ENCODE data around the gene CCDC107. TPM values are rescaled to one million over a fixed set of nuclear protein-coding genes. Genes with fewer than 3 reads are reported as not detected.

The CCDC107 gene
- total RNA-seq, 2 donors from 2014 or later, result 10.6 to 15.3 TPM

DNA sequence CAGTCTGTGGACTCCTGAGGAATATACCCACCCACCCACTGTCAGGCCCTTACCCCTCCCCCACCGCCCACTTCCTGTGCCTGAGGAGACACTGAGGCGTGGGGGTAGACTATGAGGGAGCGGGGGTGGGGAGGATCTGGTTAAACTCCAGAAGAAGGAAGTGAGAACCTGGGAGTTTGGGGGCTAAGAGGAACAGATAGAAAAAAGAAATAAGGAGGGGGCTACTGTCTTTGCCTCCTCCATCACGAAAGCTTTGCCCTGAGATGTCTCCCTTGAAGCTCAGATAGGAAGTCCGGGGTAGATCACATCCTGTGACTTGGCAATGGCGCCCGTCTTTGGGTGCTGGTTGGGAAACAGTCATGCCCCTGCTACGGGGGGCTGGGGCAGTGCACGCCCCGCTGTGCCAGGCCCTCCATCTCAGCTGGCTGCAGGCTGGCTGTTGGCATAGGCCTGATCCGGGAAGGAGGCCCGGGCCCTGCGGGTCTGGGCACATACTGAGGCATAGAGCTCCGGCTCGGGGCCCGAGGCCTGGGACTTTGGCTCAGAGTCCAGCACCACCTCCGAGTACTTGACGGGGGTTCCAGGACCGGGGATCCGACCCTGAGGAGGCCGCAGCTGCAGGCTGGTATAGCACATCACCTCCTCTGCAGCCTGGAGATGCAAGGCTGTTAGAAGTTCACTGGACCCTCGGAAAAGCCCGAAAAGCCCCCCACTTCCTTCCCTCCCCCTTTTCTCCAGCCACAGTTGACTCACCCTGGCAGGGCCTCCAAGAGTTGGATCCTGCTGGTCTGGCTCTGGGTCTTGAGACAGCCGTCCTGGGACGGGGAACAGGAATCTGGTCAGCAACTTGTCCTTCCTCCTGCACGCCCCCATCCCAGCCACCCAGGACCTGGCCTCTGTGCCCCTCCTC, 8.4 kb upstream of the CCDC107 start:
- Histone ChIP-seq H3K27me3 (ENCODE audit: control insufficient read depth, insufficient read depth, low read length, poor library complexity, severe bottlenecking) (no peaks in the 10 kb centered on the region), H3K9ac (ENCODE audit: extremely low read depth, low read length, poor library complexity, severe bottlenecking) (no peak overlapping the region), H3K4me3 (ENCODE audit: low read length) (no peak overlapping the region), H3K4me1 (ENCODE audit: control insufficient read depth, insufficient read depth, low read length) (no peaks in the 10 kb centered on the region), H3K27ac (ENCODE audit: low read depth, low read length) (no peak overlapping the region), H3K36me3 (ENCODE audit: control insufficient read depth, insufficient read depth, low read length) (no peaks in the 10 kb centered on the region), H3K9me3 (ENCODE audit: control insufficient read depth, low read length) (no peaks in the 10 kb centered on the region)
- Mint-ChIP-seq H3K27me3 (ENCODE audit: insufficient read depth) (peaks cover 12% of the 10 kb centered on the region), H3K27ac (no peak overlapping the region), H3K9me3 (no peaks in the 10 kb centered on the region), H3K36me3 (ENCODE audit: low read depth) (no peaks in the 10 kb centered on the region), H3K4me3 (no peak overlapping the region), H3K4me1 (peaks cover 3% of the 10 kb centered on the region)
- TF ChIP-seq, protein P1, sequence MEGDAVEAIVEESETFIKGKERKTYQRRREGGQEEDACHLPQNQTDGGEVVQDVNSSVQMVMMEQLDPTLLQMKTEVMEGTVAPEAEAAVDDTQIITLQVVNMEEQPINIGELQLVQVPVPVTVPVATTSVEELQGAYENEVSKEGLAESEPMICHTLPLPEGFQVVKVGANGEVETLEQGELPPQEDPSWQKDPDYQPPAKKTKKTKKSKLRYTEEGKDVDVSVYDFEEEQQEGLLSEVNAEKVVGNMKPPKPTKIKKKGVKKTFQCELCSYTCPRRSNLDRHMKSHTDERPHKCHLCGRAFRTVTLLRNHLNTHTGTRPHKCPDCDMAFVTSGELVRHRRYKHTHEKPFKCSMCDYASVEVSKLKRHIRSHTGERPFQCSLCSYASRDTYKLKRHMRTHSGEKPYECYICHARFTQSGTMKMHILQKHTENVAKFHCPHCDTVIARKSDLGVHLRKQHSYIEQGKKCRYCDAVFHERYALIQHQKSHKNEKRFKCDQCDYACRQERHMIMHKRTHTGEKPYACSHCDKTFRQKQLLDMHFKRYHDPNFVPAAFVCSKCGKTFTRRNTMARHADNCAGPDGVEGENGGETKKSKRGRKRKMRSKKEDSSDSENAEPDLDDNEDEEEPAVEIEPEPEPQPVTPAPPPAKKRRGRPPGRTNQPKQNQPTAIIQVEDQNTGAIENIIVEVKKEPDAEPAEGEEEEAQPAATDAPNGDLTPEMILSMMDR (conservative IDR thresholded peaks at IDR 0.05), result no peak
- WGBS, 2 experiments (ENCODE audit: insufficient coverage in 1 of 2, insufficient read length in 1 of 2), result 92 to 94% methylated on average over 12 to 26 of the region's 26 CpGs
- no peak for DNase-seq

DNA sequence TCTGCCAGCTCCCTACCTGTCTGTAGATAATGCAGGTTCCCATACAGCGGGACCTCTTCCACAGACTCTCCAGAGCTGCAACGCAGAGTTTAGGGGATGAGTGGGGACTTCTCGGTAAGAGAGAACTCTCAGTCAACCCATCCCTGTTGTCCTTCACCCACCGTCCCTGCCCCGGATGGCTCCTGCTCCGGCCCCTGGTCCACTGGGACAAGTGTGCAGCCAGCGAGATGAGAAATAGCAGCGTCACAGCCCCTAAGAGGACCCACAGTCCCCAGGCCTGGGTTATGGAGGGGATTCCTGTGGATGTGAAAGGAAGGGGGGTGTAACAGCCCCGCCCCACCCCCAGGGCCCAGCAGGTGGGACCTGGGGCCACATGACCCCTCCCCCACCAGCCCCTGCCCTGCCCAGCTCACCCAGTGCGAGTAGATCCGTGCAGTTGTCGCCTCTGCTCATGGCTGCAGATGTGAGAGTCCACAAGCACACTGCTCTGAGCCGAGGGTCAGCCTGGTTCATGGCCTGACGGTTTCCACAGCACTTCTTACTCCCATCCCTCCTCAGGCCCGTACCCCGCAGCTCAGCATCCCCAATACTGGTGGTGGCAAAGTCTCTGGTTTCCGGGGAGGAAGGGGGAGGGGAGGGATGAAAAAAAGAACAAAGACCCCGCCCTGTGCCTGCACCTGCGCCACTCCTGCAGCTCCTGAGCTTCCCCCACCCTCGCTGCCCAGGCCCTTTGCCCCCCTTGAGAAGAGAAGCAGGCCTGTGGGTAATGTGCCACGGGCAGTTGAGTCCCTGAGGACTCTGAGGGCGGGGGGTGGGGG, 7.5 kb upstream of the CCDC107 start, which contains the start of gene SIT1:
Gene SIT1 (minus strand): TSS at position 591 of the 818 bp plus-strand sequence. CDS start 78 bp downstream, at position 513.
- 72% methylated on average over 5 to 22 of the region's 22 CpGs for WGBS, 2 experiments (ENCODE audit: insufficient coverage in 1 of 2, insufficient read length in 1 of 2)
- no peak within 1 kb of the TSS for H3K4me3 Mint-ChIP-seq
- H3K4me1 Mint-ChIP-seq, result peaks cover 3% of the 10 kb centered on the region
- H3K36me3 ChIP-seq (ENCODE audit: control insufficient read depth, insufficient read depth, low read length), result no peaks in the 10 kb centered on the region
- H3K4me1 ChIP-seq (ENCODE audit: control insufficient read depth, insufficient read depth, low read length), result no peaks in the 10 kb centered on the region
- H3K9me3 Mint-ChIP-seq, result no peaks in the 10 kb centered on the region
- peaks cover 12% of the 10 kb centered on the region for H3K27me3 Mint-ChIP-seq (ENCODE audit: insufficient read depth)
- no peaks in the 10 kb centered on the region for H3K9me3 ChIP-seq (ENCODE audit: control insufficient read depth, low read length)
- no peaks in the 10 kb centered on the region for H3K36me3 Mint-ChIP-seq (ENCODE audit: low read depth)
- TF ChIP-seq, protein P1 (conservative IDR thresholded peaks at IDR 0.05), result no peak
- H3K9ac ChIP-seq (ENCODE audit: extremely low read depth, low read length, poor library complexity, severe bottlenecking), result no peak within 1 kb of the TSS
- H3K27ac ChIP-seq (ENCODE audit: low read depth, low read length), result no peak within 1 kb of the TSS
- no peak within 1 kb of the TSS for H3K27ac Mint-ChIP-seq
- no peak within 1 kb of the TSS for H3K4me3 ChIP-seq (ENCODE audit: low read length)
- peak; percentile 57 for DNase-seq
- H3K27me3 ChIP-seq (ENCODE audit: control insufficient read depth, insufficient read depth, low read length, poor library complexity, severe bottlenecking), result no peaks in the 10 kb centered on the region

DNA sequence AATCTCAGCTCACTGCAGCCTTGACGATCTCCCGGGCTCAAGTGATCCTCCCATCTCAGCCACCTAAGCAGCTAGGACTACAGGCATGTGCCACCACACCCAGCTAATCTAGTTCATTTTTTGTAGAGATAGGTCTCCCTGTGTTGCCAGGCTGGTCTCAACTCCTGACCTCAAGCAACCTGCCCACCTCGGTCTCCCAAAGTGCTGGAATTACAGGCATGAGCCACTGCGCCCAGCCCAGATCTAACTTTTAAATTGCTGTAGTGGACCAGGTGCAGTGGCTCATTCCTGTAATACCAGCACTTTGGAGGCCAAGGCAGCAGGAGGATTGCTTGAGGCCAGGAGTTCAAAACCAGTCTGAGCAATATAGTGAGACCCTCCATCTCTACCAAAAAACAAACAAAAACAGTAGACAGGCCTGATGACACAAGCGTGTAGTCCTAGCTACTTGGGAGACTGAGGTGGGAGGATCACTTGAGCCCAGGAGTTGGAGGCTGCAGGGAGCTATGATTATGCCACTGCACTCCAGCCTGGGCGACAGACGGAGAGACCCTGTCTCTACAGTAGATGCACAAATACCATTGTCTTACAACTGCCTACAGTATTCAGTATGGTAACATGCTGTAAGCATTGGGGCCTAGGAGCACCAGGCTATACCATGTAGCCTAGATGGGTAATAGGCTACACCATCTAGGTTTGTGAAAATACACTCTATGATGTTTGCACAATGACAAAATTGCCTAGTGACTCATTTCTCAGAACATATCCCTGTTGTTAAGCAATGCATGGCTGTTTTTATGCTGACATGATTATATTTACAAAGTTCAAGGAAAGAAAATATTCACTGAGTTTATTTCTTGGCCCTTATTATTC, 5.9 kb upstream of the CCDC107 start:
- H3K9me3 ChIP-seq (ENCODE audit: control insufficient read depth, low read length), result no peaks in the 10 kb centered on the region
- Mint-ChIP-seq H3K4me3 (no peak overlapping the region), H3K27me3 (ENCODE audit: insufficient read depth) (peaks cover 24% of the 10 kb centered on the region), H3K27ac (no peak overlapping the region), H3K36me3 (ENCODE audit: low read depth) (no peaks in the 10 kb centered on the region), H3K4me1 (peaks cover 3% of the 10 kb centered on the region), H3K9me3 (no peaks in the 10 kb centered on the region)
- no peaks in the 10 kb centered on the region for H3K27me3 ChIP-seq (ENCODE audit: control insufficient read depth, insufficient read depth, low read length, poor library complexity, severe bottlenecking)
- DNase-seq, result no peak
- H3K4me1 ChIP-seq (ENCODE audit: control insufficient read depth, insufficient read depth, low read length), result no peaks in the 10 kb centered on the region
- H3K4me3 ChIP-seq (ENCODE audit: low read length), result no peak overlapping the region
- H3K36me3 ChIP-seq (ENCODE audit: control insufficient read depth, insufficient read depth, low read length), result no peaks in the 10 kb centered on the region
- no peak overlapping the region for H3K27ac ChIP-seq (ENCODE audit: low read depth, low read length)
- no peak overlapping the region for H3K9ac ChIP-seq (ENCODE audit: extremely low read depth, low read length, poor library complexity, severe bottlenecking)
- TF ChIP-seq, protein P1 (conservative IDR thresholded peaks at IDR 0.05), result no peak
- WGBS, 2 experiments (ENCODE audit: insufficient coverage in 1 of 2, insufficient read length in 1 of 2), result 92 to 94% methylated on average over 6 to 7 of the region's 7 CpGs
